NCI-H82 treated with DMSO at 0.1 percent for 48 hours (cell line): ENCODE data around the gene TLN1.

Experiments
- DNase-seq: peaks from one replicate; lab custom pipeline; 2025; ENCODE audit not compliant: unreplicated experiment; lab: John Stamatoyannopoulos, UW

TLN1 gene

GRCh38 chr9:35686222-35687203, 45.5 kb downstream of the TLN1 start:
- DNase-seq = no peak

GRCh38 chr9:35685506-35685905, 46.5 kb downstream of the TLN1 start:
- no peak for DNase-seq

- DNase-seq = no peak
These were observed 47.1 kb downstream of the TLN1 start for GRCh38 chr9:35684921-35685320.

GRCh38 chr9:35683323-35683722, 48.7 kb downstream of the TLN1 start:
- no peak for DNase-seq

GRCh38 chr9:35682520-35683315, 49.3 kb downstream of the TLN1 start:
- DNase-seq = no peak

- no peak for DNase-seq
These were observed 49.9 kb downstream of the TLN1 start for GRCh38 chr9:35682051-35682450.

GRCh38 chr9:35681341-35682002, 50.5 kb downstream of the TLN1 start:
- DNase-seq = no peak

GRCh38 chr9:35680331-35681105, 51.5 kb downstream of the TLN1 start:
- no peak for DNase-seq

- DNase-seq = no peak
These were observed 52.1 kb downstream of the TLN1 start for GRCh38 chr9:35679766-35680330.

GRCh38 chr9:35679091-35679490, 52.9 kb downstream of the TLN1 start:
- no peak for DNase-seq

GRCh38 chr9:35675732-35676392, 56.1 kb downstream of the TLN1 start:
- DNase-seq = no peak

- no peak for DNase-seq
These were observed 56.8 kb downstream of the TLN1 start for GRCh38 chr9:35675204-35675603.

GRCh38 chr9:35674025-35674361, 58.0 kb downstream of the TLN1 start:
- no peak for DNase-seq

GRCh38 chr9:35673132-35674024, 58.6 kb downstream of the TLN1 start, which contains the start of gene CA9:
TSS of gene CA9 (plus strand) at chr9:35673928. CDS start at chr9:35673960, 32 bp downstream.
- DNase-seq = no peak

GRCh38 chr9:35669331-35670145, 62.5 kb downstream of the TLN1 start:
- DNase-seq = no peak

- DNase-seq = no peak
These were observed 64.1 kb downstream of the TLN1 start for GRCh38 chr9:35667939-35668338.

- DNase-seq = no peak
These were observed 65.4 kb downstream of the TLN1 start for GRCh38 chr9:35666549-35666948.

- no peak for DNase-seq
These were observed 66.0 kb downstream of the TLN1 start for GRCh38 chr9:35666045-35666444.
